Ascending aorta (tissue), 2 donors: ENCODE measurements around the gene LTB. TPM values are rescaled to one million over a fixed set of nuclear protein-coding genes. Genes with fewer than 3 reads are reported as not detected.

Source experiments
- DNase-seq, 2 donors: peaks; one replicate each; pipeline ENCODE4 v3.0.0-alpha.2; 2019; ENCODE audit warnings: low spot score in 2 of 2
- H3K27ac ChIP-seq, 2 donors: fragments of 200-600 bp; sonication (generic); one replicate each; pipeline ENCODE4 v1.5.1; 2016 to 2017; ENCODE audit warnings: mild to moderate bottlenecking in 1 of 2
- H3K27me3 ChIP-seq: fragments of 200-600 bp; sonication (generic); one replicate; pipeline ENCODE4 v1.5.1; 2017
- H3K36me3 ChIP-seq, 2 donors: fragments of 200-600 bp; sonication (generic); one replicate each; pipeline ENCODE4 v1.5.1; 2016
- H3K4me1 ChIP-seq, 2 donors: fragments of 200-600 bp; sonication (generic); one replicate each; pipeline ENCODE4 v1.5.1; 2016 to 2017; ENCODE audit warnings: mild to moderate bottlenecking in 1 of 2
- H3K4me3 ChIP-seq, 2 donors: fragments of 200-600 bp; sonication (generic); one replicate each; pipeline ENCODE4 v1.5.1; 2016 to 2017; ENCODE audit warnings: mild to moderate bottlenecking in 1 of 2
- H3K9me3 ChIP-seq, 2 donors: fragments of 200-600 bp; sonication (generic); one replicate each; pipeline ENCODE4 v1.5.1; 2016
- CTCF ChIP-seq, 3 experiments: fragments of 200-600 bp in 2 of 3; fragments of 450-650 bp in 1 of 3; sonication (generic) in 2 of 3; IDR thresholded peaks; one replicate each; pipeline ENCODE4 v1.5.1; 2016 to 2019; ENCODE audit warnings: antibody characterized with exemption in 3 of 3, mild to moderate bottlenecking in 1 of 3, moderate library complexity in 1 of 3
- intact Hi-C: fragments of 100-400 bp; cut with DNase I; formaldehyde crosslinking; loops from one replicate; pipeline ENCODE4 v1.15.1; 2023
- total RNA-seq: library from RNA; depleted of rRNA; stranded (reverse); fragments of >200 nt; gene quantifications from one replicate; pipeline ENCODE4 v1.1.0, GENCODE V29; 2016

Gene LTB
- total RNA-seq, 1 donor from 2014 or later: not detected

- Histone ChIP-seq H3K4me3 (no peak overlapping the region), H3K9me3 (no peaks in the 10 kb centered on the region), H3K4me1 (no peaks in the 10 kb centered on the region), H3K27ac (no peak overlapping the region), H3K36me3 (no peaks in the 10 kb centered on the region), H3K27me3 (no peaks in the 10 kb centered on the region)
- TF ChIP-seq CTCF (IDR thresholded peaks at IDR 0.05): no peak
- no peak for DNase-seq
- intact Hi-C loops: no loop called here
Observed at GRCh38 chr6:31573239-31574105, 8.8 kb downstream of the LTB start.

GRCh38 chr6:31572041-31572911 lies 9.9 kb downstream of the LTB start, which contains the start of gene LTA:
LTA (plus strand) TSS chr6:31572289; CDS start chr6:31572743, 454 bp downstream.
- Histone ChIP-seq H3K9me3 (no peaks in the 10 kb centered on the region), H3K36me3 (no peaks in the 10 kb centered on the region), H3K4me1 (no peaks in the 10 kb centered on the region), H3K27ac (no peak within 1 kb of the TSS), H3K4me3 (no peak within 1 kb of the TSS), H3K27me3 (no peaks in the 10 kb centered on the region)
- intact Hi-C loops: no loop called here
- DNase-seq: no peak
- TF ChIP-seq CTCF (IDR thresholded peaks at IDR 0.05): no peak

- no peaks in the 10 kb centered on the region for H3K4me1 ChIP-seq
- no peak overlapping the region for H3K27ac ChIP-seq
- intact Hi-C loops: no loop called here
- no peaks in the 10 kb centered on the region for H3K36me3 ChIP-seq
- no peaks in the 10 kb centered on the region for H3K27me3 ChIP-seq
- H3K9me3 ChIP-seq: no peaks in the 10 kb centered on the region
- H3K4me3 ChIP-seq: no peak overlapping the region
- no peak for DNase-seq
- no peak for TF ChIP-seq CTCF (IDR thresholded peaks at IDR 0.05)
Observed at GRCh38 chr6:31569861-31570536, 12.2 kb downstream of the LTB start.

GRCh38 chr6:31568537-31568961 lies 13.7 kb downstream of the LTB start:
- TF ChIP-seq CTCF (IDR thresholded peaks at IDR 0.05): no peak
- no peaks in the 10 kb centered on the region for H3K27me3 ChIP-seq
- H3K36me3 ChIP-seq: no peaks in the 10 kb centered on the region
- H3K4me1 ChIP-seq: no peaks in the 10 kb centered on the region
- intact Hi-C loops: no loop called here
- no peak for DNase-seq
- no peaks in the 10 kb centered on the region for H3K9me3 ChIP-seq
- H3K27ac ChIP-seq: no peak overlapping the region
- no peak overlapping the region for H3K4me3 ChIP-seq

- no peaks in the 10 kb centered on the region for H3K27me3 ChIP-seq
- no peak overlapping the region for H3K27ac ChIP-seq
- H3K9me3 ChIP-seq: no peaks in the 10 kb centered on the region
- DNase-seq: no peak
- no peak overlapping the region for H3K4me3 ChIP-seq
- intact Hi-C loops: no loop called here
- no peaks in the 10 kb centered on the region for H3K4me1 ChIP-seq
- H3K36me3 ChIP-seq: no peaks in the 10 kb centered on the region
- no peak for TF ChIP-seq CTCF (IDR thresholded peaks at IDR 0.05)
Observed at GRCh38 chr6:31567531-31568370, 14.5 kb downstream of the LTB start.
